ENCODE measurements around the gene IKBKE.

GRCh38 chr1:206508130-206508889 is 38.0 kb downstream of the IKBKE start:
- TF ChIP-seq TAF1 (IDR thresholded peaks at IDR 0.05; ENCODE audit: borderline replicate concordance, low read depth, low read length) (no peak), RCOR1 (conservative IDR thresholded peaks at IDR 0.05; ENCODE audit: low read depth, low read length) (no peak), BMI1 (IDR thresholded peaks at IDR 0.05; ENCODE audit: borderline replicate concordance) (no peak)
- TF ChIP-seq, protein P1, sequence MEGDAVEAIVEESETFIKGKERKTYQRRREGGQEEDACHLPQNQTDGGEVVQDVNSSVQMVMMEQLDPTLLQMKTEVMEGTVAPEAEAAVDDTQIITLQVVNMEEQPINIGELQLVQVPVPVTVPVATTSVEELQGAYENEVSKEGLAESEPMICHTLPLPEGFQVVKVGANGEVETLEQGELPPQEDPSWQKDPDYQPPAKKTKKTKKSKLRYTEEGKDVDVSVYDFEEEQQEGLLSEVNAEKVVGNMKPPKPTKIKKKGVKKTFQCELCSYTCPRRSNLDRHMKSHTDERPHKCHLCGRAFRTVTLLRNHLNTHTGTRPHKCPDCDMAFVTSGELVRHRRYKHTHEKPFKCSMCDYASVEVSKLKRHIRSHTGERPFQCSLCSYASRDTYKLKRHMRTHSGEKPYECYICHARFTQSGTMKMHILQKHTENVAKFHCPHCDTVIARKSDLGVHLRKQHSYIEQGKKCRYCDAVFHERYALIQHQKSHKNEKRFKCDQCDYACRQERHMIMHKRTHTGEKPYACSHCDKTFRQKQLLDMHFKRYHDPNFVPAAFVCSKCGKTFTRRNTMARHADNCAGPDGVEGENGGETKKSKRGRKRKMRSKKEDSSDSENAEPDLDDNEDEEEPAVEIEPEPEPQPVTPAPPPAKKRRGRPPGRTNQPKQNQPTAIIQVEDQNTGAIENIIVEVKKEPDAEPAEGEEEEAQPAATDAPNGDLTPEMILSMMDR (IDR thresholded peaks at IDR 0.05 in 2 of 3, conservative IDR thresholded peaks at IDR 0.05 in 1 of 3; ENCODE audit: control insufficient read depth in 2 of 3, extremely low read depth in 1 of 3, insufficient read depth in 1 of 3, low read depth in 3 of 3, low read length in 3 of 3) = no peak

Data from GM12878 (cell line).